ENCODE data around the gene FBLN2.

FBLN2 gene

GRCh38 chr3:13665582-13666226, 116.8 kb downstream of the FBLN2 start:
- no peak for DNase-seq (ENCODE audit: low spot score)

- DNase-seq (ENCODE audit: low spot score), result no peak
Measured at GRCh38 chr3:13666227-13666619, 117.3 kb downstream of the FBLN2 start.

- DNase-seq (ENCODE audit: low spot score), result no peak
Measured at GRCh38 chr3:13666781-13667709, 118.1 kb downstream of the FBLN2 start.

GRCh38 chr3:13668136-13668535, 119.2 kb downstream of the FBLN2 start:
- DNase-seq (ENCODE audit: low spot score), result no peak

- no peak for DNase-seq (ENCODE audit: low spot score)
Measured at GRCh38 chr3:13669457-13669856, 120.5 kb downstream of the FBLN2 start.

GRCh38 chr3:13670292-13670691, 121.4 kb downstream of the FBLN2 start:
- DNase-seq (ENCODE audit: low spot score), result no peak

GRCh38 chr3:13671482-13672233, 122.7 kb downstream of the FBLN2 start:
- no peak for DNase-seq (ENCODE audit: low spot score)

- DNase-seq (ENCODE audit: low spot score), result no peak
Measured at GRCh38 chr3:13673207-13673606, 124.3 kb downstream of the FBLN2 start.

- DNase-seq (ENCODE audit: low spot score), result peak; percentile 52
Measured at GRCh38 chr3:13674538-13675185, 125.7 kb downstream of the FBLN2 start.

GRCh38 chr3:13676356-13677017, 127.6 kb downstream of the FBLN2 start:
- no peak for DNase-seq (ENCODE audit: low spot score)

GRCh38 chr3:13677272-13677671, 128.3 kb downstream of the FBLN2 start:
- no peak for DNase-seq (ENCODE audit: low spot score)

GRCh38 chr3:13681931-13682330, 133.0 kb downstream of the FBLN2 start:
- no peak for DNase-seq (ENCODE audit: low spot score)

GRCh38 chr3:13682331-13683013, 133.5 kb downstream of the FBLN2 start:
- no peak for DNase-seq (ENCODE audit: low spot score)

- no peak for DNase-seq (ENCODE audit: low spot score)
Measured at GRCh38 chr3:13683288-13683687, 134.4 kb downstream of the FBLN2 start.

- DNase-seq (ENCODE audit: low spot score), result no peak
Measured at GRCh38 chr3:13683772-13684171, 134.8 kb downstream of the FBLN2 start.

GRCh38 chr3:13684350-13684749, 135.4 kb downstream of the FBLN2 start:
- no peak for DNase-seq (ENCODE audit: low spot score)

- no peak for DNase-seq (ENCODE audit: low spot score)
Measured at GRCh38 chr3:13684854-13685253, 135.9 kb downstream of the FBLN2 start.

- DNase-seq (ENCODE audit: low spot score), result no peak
Measured at GRCh38 chr3:13685721-13686120, 136.8 kb downstream of the FBLN2 start.

GRCh38 chr3:13686367-13687160, 137.6 kb downstream of the FBLN2 start:
- no peak for DNase-seq (ENCODE audit: low spot score)

GRCh38 chr3:13687517-13687943, 138.6 kb downstream of the FBLN2 start:
- DNase-seq (ENCODE audit: low spot score), result peak; percentile 77
